Progenitor cell of endocrine pancreas (in vitro differentiated cells): ENCODE data around the gene ZNF12. TPM values are rescaled to one million over a fixed set of nuclear protein-coding genes. Genes with fewer than 3 reads are reported as not detected.
A peak's percentile ranks its signal among the peaks of the same experiment; 100 is the strongest.

Experiments used
- DNase-seq: peaks from one replicate; pipeline ENCODE4 v3.0.0; 2021; ENCODE audit warnings: low spot score; ENCODE audit not compliant: unreplicated experiment
- H3K27ac Mint-ChIP-seq: 2 replicates; pipeline ENCODE4 v1.8.0; 2021; ENCODE audit warnings: mild to moderate bottlenecking, moderate library complexity, mixed read lengths
- H3K27me3 Mint-ChIP-seq: 2 replicates; pipeline ENCODE4 v1.8.0; 2021; ENCODE audit warnings: mixed read lengths
- H3K36me3 Mint-ChIP-seq: 2 replicates; pipeline ENCODE4 v1.8.0; 2022; ENCODE audit warnings: mixed read lengths; ENCODE audit not compliant: insufficient read depth
- H3K4me1 Mint-ChIP-seq: 2 replicates; pipeline ENCODE4 v1.8.0; 2021; ENCODE audit warnings: low read depth, mixed read lengths
- H3K4me3 Mint-ChIP-seq: 2 replicates; pipeline ENCODE4 v1.8.0; 2021; ENCODE audit warnings: low read depth, mild to moderate bottlenecking, moderate library complexity, mixed read lengths
- H3K9me3 Mint-ChIP-seq: 2 replicates; pipeline ENCODE4 v1.8.0; 2021; ENCODE audit warnings: low read depth, mixed read lengths
- CTCF ChIP-seq: fragments of 200-600 bp; sonication (generic); IDR thresholded peaks from one replicate; pipeline ENCODE4 v1.5.0; 2021; ENCODE audit warnings: antibody characterized with exemption, mild to moderate bottlenecking; ENCODE audit not compliant: unreplicated experiment
- total RNA-seq: library from RNA; stranded (reverse); gene quantifications from 2 replicates; pipeline ENCODE4 v1.2.1, GENCODE V29; 2021

Gene ZNF12
- total RNA-seq, 1 donor from 2014 or later, result 28.8 TPM

GRCh38 chr7:6639627-6640026 is 67.1 kb downstream of the ZNF12 start:
- H3K36me3 Mint-ChIP-seq, result peaks cover 10% of the 10 kb centered on the region
- no peak for TF ChIP-seq CTCF
- no peak for DNase-seq
- peaks cover 12% of the 10 kb centered on the region for H3K4me1 Mint-ChIP-seq
- H3K27ac Mint-ChIP-seq, result no peak overlapping the region
- H3K4me3 Mint-ChIP-seq, result peak overlapping the region; percentile 80
- no peaks in the 10 kb centered on the region for H3K27me3 Mint-ChIP-seq
- H3K9me3 Mint-ChIP-seq, result no peaks in the 10 kb centered on the region

- peaks cover 10% of the 10 kb centered on the region for H3K36me3 Mint-ChIP-seq
- H3K27ac Mint-ChIP-seq, result no peak overlapping the region
- no peak for TF ChIP-seq CTCF
- no peaks in the 10 kb centered on the region for H3K27me3 Mint-ChIP-seq
- DNase-seq, result no peak
- H3K4me1 Mint-ChIP-seq, result peaks cover 12% of the 10 kb centered on the region
- no peaks in the 10 kb centered on the region for H3K9me3 Mint-ChIP-seq
- peak overlapping the region; percentile 80 for H3K4me3 Mint-ChIP-seq
These were observed 67.7 kb downstream of the ZNF12 start for GRCh38 chr7:6639032-6639431.

Other genes with a start within 250 kb of the ZNF12 start
- gene KDELR2, start 222.8 kb downstream of the ZNF12 start, total RNA-seq, result 76.5 and 86.4 TPM in 2 replicates
- gene GRID2IP, start 155.5 kb downstream of the ZNF12 start, total RNA-seq, result 2.0 and 2.5 TPM in 2 replicates
- 83.4 and 86.5 TPM in 2 replicates for gene ZDHHC4, start 129.5 kb downstream of the ZNF12 start, total RNA-seq
- gene INTS15, start 116.9 kb downstream of the ZNF12 start, total RNA-seq, result 48.6 and 57.1 TPM in 2 replicates
- 13.7 and 14.3 TPM in 2 replicates for gene ZNF853, start 91.3 kb downstream of the ZNF12 start, total RNA-seq
- 59.6 and 59.7 TPM in 2 replicates for gene ZNF316, start 69.6 kb downstream of the ZNF12 start, total RNA-seq
- 2.8 and 3.6 TPM in 2 replicates for gene RSPH10B2, start 47.2 kb upstream of the ZNF12 start, total RNA-seq
- gene CCZ1B, start 119.3 kb upstream of the ZNF12 start, total RNA-seq, result 71.5 and 83.6 TPM in 2 replicates